Activated T-helper 17 cell treated with anti-CD3 and anti-CD28 coated beads, Interleukin-2, amount 50 U/mL, for 72 hours (primary cell): ENCODE data around the gene SELPLG. TPM values are rescaled to one million over a fixed set of nuclear protein-coding genes. Genes with fewer than 3 reads are reported as not detected.
A peak's percentile ranks its signal among the peaks of the same experiment; 100 is the strongest.
"Not testable (repeated sequence)": the region's sequence is repeated elsewhere in the genome, so short reads cannot be mapped to it uniquely, and the experiment has no call there.

Experiments
- ATAC-seq: fragments of 150-1000 bp; cut with Tn5 transposase; replicated peaks from 2 replicates; pipeline ENCODE4 v1.10.0; 2021; ENCODE audit warnings: mild to moderate bottlenecking, moderate library complexity
- H3K27ac Mint-ChIP-seq: one replicate; pipeline ENCODE4 v1.8.0; 2022; ENCODE audit warnings: mixed read lengths
- H3K27me3 Mint-ChIP-seq: one replicate; pipeline ENCODE4 v1.8.0; 2022; ENCODE audit warnings: mixed read lengths
- H3K36me3 Mint-ChIP-seq: one replicate; pipeline ENCODE4 v1.8.0; 2022; ENCODE audit warnings: low read depth, mild to moderate bottlenecking, mixed read lengths
- H3K4me1 Mint-ChIP-seq: one replicate; pipeline ENCODE4 v1.8.0; 2022; ENCODE audit warnings: mixed read lengths
- H3K4me3 Mint-ChIP-seq: one replicate; pipeline ENCODE4 v1.8.0; 2022; ENCODE audit warnings: mild to moderate bottlenecking, mixed read lengths
- H3K9me3 Mint-ChIP-seq: one replicate; pipeline ENCODE4 v1.8.0; 2022; ENCODE audit warnings: mixed read lengths
- total RNA-seq, 2 donors: library from RNA; stranded (reverse); gene quantifications; one replicate each; pipeline ENCODE4 v1.2.3, GENCODE V29; 2022

Gene SELPLG
- total RNA-seq, 2 donors from 2014 or later: 79.7 to 89.1 TPM

DNA sequence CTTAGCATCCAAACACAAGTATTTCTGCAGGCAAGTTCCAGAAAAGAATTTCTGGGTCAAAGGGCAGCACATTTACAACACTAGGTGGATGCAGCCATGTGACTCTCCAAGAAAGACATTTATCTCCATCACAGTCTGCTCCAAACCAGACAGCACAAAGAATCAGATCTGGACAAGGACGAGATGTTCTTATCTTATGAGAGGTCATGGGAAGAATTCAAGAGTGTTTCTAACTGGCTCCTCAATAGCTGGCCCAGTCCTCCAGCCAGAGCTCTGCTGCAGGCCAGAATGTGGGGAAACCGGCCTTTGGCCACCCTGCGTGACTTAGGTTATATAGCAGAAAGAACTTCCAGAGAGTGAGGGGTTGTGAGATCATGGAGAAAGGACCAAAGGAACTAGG, 53.2 kb downstream of the SELPLG start:
- no peak overlapping the region for H3K4me3 Mint-ChIP-seq
- H3K27ac Mint-ChIP-seq: no peak overlapping the region
- H3K36me3 Mint-ChIP-seq: no peaks in the 10 kb centered on the region
- peaks cover 15% of the 10 kb centered on the region for H3K4me1 Mint-ChIP-seq
- no peak for ATAC-seq
- H3K9me3 Mint-ChIP-seq: peaks cover 4% of the 10 kb centered on the region
- no peaks in the 10 kb centered on the region for H3K27me3 Mint-ChIP-seq

DNA sequence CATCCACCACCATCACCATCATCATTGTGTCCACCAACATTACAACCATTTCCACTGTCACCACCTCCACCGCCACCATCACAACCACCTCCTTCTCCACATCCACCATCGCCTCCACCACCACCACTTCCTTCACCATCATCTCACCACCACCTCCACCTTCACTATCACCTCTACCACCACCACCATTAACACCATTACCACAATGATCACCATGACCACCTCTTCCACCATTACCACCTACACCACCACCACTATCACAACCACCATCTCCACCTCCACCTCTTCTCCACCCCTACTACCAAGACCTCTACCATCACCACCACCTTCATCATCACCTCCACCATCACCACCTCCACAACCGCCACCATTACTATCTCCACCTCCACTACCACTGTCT, 54.9 kb downstream of the SELPLG start:
- Mint-ChIP-seq H3K4me3 (no peak overlapping the region), H3K36me3 (no peaks in the 10 kb centered on the region), H3K9me3 (peaks cover 4% of the 10 kb centered on the region), H3K27ac (peak overlapping the region; percentile 51), H3K4me1 (peaks cover 24% of the 10 kb centered on the region), H3K27me3 (no peaks in the 10 kb centered on the region)
- ATAC-seq: no peak

DNA sequence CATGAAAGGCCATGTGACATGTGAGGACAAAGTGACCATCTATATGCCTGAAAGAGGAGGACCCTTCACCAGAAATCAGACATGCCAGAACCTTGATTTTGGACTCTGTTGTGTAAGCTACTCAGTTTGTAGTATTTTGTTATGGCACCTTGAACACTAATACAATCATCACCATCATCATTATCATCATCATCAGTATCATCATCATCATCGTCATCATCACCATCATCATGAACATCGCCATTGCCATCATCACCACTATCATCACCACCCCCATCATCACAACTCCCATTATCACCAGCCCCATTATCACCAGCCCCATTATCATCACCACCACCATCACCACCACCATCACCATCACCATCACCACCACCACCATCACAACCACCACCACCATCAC, 55.4 kb downstream of the SELPLG start:
- ATAC-seq: no peak
- no peak overlapping the region for H3K27ac Mint-ChIP-seq
- no peak overlapping the region for H3K4me3 Mint-ChIP-seq
- peaks cover 28% of the 10 kb centered on the region for H3K4me1 Mint-ChIP-seq
- no peaks in the 10 kb centered on the region for H3K36me3 Mint-ChIP-seq
- no peaks in the 10 kb centered on the region for H3K27me3 Mint-ChIP-seq
- H3K9me3 Mint-ChIP-seq: peaks cover 4% of the 10 kb centered on the region

DNA sequence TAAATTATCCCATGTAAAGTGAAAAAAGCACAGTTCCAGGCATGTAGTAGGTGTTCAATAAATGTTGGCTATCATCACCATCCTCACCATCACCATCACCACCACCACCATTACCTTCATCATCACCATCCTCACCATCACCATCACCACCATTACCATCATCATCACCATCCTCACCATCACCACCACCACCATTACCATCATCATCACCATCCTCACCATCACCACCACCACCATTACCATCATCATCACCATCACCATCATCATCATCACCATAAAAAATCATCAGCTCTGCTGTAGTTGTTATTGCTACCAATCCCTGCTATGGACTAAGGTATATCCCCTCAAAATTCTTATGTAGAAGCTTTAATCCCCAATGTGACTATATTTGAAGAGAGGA, 56.2 kb downstream of the SELPLG start:
- peaks cover 4% of the 10 kb centered on the region for H3K9me3 Mint-ChIP-seq
- H3K36me3 Mint-ChIP-seq: no peaks in the 10 kb centered on the region
- no peaks in the 10 kb centered on the region for H3K27me3 Mint-ChIP-seq
- no peak overlapping the region for H3K27ac Mint-ChIP-seq
- H3K4me3 Mint-ChIP-seq: no peak overlapping the region
- H3K4me1 Mint-ChIP-seq: peaks cover 36% of the 10 kb centered on the region
- no peak for ATAC-seq

DNA sequence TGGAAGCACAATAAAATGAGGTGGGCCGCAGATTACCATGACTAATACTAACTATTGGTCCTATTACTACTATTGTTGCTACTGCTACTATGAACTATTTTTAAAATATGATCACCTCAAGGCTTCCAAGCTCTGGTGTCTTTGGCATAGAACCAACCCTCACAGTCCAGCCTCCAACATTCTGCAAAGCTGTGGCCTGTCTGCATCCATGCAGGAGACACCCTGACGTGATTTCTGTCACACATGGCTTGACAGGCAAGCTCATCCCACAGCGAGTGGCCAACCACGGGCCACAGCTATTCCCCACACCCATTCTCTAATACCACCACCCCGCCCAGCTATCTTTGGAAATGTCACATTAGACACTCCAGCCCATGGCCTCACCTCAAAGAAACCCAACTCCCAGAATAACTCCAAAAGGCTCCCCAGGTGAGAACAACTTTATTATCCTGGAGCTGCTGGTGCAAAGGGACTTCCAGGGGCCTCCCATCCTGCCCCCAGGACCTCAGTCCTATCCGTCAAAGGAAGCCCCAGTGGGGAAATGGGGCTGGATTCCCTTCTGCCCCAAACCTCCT, 56.9 kb downstream of the SELPLG start:
- Mint-ChIP-seq H3K4me1 (peaks cover 42% of the 10 kb centered on the region), H3K27me3 (no peaks in the 10 kb centered on the region), H3K9me3 (peaks cover 4% of the 10 kb centered on the region), H3K4me3 (no peak overlapping the region), H3K27ac (no peak overlapping the region), H3K36me3 (no peaks in the 10 kb centered on the region)
- ATAC-seq: no peak

DNA sequence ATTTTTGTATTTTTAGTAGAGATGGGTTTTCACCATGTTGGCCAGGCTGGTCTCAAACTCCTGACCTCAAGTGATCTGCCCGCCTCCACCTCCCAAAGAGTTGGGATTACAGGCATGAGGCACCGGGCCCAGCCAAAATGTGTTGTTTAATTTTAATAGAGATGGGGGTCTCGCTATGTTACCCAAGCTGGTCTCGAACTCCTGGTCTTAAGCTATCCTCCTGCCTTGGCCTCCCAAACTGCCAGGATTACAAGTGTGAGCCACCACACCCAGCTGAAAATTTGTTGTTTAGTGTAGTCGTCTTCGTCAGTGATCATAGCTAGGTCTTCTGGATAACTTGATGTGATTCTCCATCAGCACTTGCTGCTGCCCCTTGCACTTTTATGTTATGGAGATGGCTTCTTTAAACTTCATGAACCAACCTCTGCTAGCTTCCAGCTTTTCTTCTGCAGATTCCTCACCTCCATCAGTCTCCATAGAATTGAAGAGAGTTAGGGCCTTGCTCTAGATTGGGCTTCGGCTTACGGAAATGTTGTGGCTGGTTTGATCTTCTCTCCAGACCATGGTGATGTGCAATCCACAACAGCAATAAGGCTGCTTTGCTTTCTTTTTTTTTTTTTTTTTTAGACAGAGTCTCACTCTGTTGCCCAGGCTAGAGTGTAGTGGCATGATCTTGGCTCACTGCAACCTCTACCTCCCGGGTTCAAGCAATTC, 58.3 kb downstream of the SELPLG start:
- Mint-ChIP-seq H3K36me3 (peaks cover 5% of the 10 kb centered on the region), H3K27me3 (no peaks in the 10 kb centered on the region), H3K4me3 (peak overlapping the region; percentile 34), H3K4me1 (peaks cover 44% of the 10 kb centered on the region), H3K27ac (peak overlapping the region; percentile 25), H3K9me3 (peaks cover 4% of the 10 kb centered on the region)
- no peak for ATAC-seq

DNA sequence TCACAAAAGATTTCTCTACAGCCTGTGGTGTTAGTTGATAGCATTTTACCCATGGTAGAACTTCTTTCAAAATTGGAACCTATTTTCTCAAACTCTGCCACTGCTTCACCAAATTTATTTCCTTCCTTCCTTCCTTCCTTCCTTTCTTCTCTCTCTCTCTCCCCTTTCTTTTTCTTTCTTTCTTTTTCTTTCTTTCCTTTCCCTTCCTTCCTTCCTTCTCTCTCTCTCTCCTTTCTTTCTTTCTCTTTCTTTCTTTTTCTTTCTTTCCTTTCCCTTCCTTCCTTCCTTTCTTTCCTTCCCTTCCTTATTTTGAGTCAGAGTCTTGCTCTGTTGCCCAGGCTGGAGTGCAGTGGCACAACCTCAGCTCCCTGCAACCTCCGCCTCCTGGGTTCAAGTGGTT, 59.4 kb downstream of the SELPLG start:
- not testable (repeated sequence) for H3K27ac Mint-ChIP-seq, H3K4me3 Mint-ChIP-seq, H3K27me3 Mint-ChIP-seq, ATAC-seq, H3K9me3 Mint-ChIP-seq
- Mint-ChIP-seq H3K4me1 (peaks cover 46% of the 10 kb centered on the region), H3K36me3 (peaks cover 16% of the 10 kb centered on the region)

DNA sequence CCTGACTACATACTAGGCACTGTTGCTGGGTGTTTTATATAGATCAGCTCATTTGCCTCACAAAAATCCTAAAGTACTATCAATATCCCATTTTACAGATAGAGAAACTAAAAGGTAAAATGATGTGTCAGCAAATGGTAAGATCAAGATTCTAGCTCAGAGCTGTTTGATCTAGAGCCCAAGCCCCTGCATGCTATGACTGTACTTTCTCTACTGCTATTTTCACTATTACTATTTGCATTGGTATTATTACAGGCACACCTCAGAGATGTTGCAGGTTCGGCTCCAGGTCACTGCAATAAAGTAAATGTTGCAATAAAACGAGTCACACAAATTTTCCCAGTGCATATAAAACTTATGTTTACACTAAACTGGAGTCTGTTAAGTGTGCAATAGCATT, 60.4 kb downstream of the SELPLG start:
- peak; percentile 59 for ATAC-seq
- Mint-ChIP-seq H3K4me1 (peaks cover 48% of the 10 kb centered on the region), H3K9me3 (no peaks in the 10 kb centered on the region), H3K36me3 (peaks cover 26% of the 10 kb centered on the region), H3K4me3 (peak overlapping the region; percentile 55), H3K27me3 (no peaks in the 10 kb centered on the region), H3K27ac (peak overlapping the region; percentile 78)

DNA sequence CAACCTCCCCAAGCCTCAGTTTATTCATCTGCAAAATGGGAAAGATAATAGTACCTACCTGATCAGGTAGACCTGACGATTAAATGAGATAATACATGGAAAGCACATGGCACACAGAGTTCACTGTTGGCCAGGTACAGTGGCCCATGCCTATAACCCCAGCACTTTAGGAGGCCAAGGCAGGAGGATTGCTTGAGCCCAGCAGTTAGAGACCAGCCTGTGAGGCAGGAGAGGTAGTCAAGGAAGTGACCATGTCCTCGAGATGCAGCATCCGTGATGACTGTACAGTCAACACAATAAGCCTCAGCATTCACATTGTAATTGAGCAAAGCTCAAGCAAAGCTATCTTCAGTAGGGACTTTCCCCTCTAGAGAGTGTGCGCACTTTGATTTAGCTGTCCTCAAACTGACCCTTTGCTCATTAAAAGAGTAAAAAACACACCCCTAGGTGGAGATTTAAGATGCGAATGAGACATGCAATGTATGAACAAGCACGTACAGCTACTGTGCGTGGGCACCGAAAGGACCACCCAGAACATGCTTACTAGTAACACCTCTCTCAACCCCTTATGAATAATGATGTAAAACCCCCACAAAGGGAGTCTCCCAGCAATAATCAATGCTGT, 61.4 kb downstream of the SELPLG start:
- ATAC-seq: peak; percentile 40
- H3K4me1 Mint-ChIP-seq: peaks cover 57% of the 10 kb centered on the region
- H3K27me3 Mint-ChIP-seq: no peaks in the 10 kb centered on the region
- peak overlapping the region; percentile 55 for H3K4me3 Mint-ChIP-seq
- H3K9me3 Mint-ChIP-seq: no peaks in the 10 kb centered on the region
- H3K36me3 Mint-ChIP-seq: peaks cover 36% of the 10 kb centered on the region
- H3K27ac Mint-ChIP-seq: peak overlapping the region; percentile 77

Other genes starting within 250 kb of the SELPLG start
- 1 to 10 TPM; 2.9 to 3.6 TPM for gene FICD, start 118.6 kb downstream of the SELPLG start, total RNA-seq
- gene SART3, start 72.7 kb downstream of the SELPLG start, total RNA-seq: 10 to 100 TPM; 85.0 to 98.6 TPM
- 10 to 100 TPM; 93.3 to 98.7 TPM for gene ISCU, start 71.3 kb downstream of the SELPLG start, total RNA-seq
- under 1 TPM; 0.24 to 0.71 TPM for gene TMEM119, start 35.8 kb downstream of the SELPLG start, total RNA-seq
- 100 to 1,000 TPM in 1 of 2 donors, 10 to 100 TPM in 1; 81.9 to 101 TPM for gene CORO1C, start 97.6 kb upstream of the SELPLG start, total RNA-seq
- 10 to 100 TPM; 60.8 to 95.4 TPM for gene SSH1, start 223.7 kb upstream of the SELPLG start, total RNA-seq
- not detected for gene DAO, start 246.2 kb upstream of the SELPLG start, total RNA-seq